Measurements from ENCODE around the gene AKAP13. TPM values are rescaled to one million over a fixed set of nuclear protein-coding genes. Genes with fewer than 3 reads are reported as not detected.
A peak's percentile ranks its signal among the peaks of the same experiment; 100 is the strongest.

AKAP13 gene
- total and polyA plus RNA-seq, 5 donors from 2014 or later: 106 to 482 (median 112) TPM

DNA sequence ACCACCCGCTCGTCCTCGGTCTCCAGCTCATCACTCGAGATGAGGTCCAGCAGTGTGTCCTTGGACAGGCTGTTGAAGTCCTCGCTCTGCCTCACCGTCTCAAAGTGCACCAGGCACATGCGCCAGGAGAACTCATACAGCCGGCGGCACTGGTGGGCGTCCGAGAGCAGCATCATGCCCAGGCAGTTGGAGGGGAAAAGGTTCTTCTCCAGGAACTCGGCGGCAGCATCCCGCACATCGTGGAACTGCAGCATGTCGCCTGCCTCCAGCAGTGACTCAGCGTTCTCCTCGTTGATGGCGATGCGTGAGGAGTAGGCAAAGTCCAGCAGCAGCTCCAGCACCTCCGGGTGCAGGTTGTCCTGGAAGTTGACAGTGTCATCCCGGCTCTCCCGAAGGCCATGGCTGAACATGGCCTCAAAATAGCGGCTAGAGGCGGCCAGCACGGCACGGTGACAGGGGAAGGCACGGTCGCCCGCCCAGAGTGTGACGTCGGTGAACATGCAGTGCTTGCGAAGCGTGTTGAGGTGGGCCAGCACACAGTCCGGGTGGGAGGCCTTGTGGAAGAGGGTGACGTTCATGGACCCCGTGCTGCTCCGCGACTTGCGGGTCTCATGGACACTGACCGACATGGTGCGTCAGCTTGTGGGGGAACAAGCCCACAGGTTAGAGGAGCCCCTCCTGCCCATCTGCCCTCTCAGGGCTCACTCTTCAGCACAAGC lies 388.9 kb downstream of the AKAP13 start:
- H3K27ac Mint-ChIP-seq: no peak overlapping the region

DNA sequence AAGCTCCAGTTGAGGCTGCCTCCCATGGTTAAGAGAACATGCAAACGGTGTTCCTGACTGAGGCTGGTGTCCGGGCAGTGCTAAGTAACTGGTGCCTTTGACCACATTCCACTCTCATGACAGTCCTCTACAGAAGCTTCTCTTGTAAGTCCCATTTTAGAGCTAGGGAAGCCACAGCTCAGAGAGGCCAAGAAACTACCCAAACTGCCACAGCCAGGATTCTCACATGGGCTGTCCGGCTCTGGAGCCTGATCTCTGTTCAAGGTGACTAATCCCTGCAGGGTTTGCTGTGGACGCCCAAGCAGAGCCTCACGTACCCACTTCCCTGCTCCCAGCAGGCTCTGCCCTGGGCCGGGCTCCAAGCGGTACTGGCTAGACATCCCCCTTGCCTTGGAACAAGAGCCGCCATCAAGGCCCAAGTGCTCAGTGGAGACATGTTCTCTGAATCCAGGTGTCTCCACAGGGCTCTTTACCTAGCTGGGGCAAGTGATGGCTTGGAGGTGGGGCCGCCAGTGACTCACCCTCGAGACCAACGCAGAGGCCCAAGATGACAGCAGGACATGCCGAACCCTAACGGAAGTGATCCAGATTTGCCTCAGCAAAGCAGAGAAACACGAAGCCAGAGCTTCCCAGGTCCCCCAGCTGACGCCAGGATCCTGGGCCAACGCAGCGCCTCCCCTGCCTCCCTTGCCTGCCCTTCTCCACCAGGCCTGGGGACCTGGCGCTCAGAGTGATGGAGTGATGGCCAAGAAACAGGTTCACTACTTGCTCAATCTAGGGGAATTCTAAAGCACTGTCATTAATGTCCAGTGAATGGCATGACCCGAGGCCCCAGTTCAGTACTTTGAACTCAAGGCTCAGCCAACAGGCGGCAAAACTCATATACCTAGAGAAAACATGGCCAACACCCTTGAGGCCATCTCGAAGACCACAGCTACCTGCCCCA lies 390.0 kb downstream of the AKAP13 start:
- Histone ChIP-seq H3K27me3 (ENCODE audit: control insufficient read depth, insufficient read depth, low read length) (no peaks in the 10 kb centered on the region), H3K36me3 (ENCODE audit: control insufficient read depth, insufficient read depth, low read length) (no peaks in the 10 kb centered on the region), H3K4me1 (ENCODE audit: control insufficient read depth, insufficient read depth, low read length, poor library complexity, severe bottlenecking) (no peaks in the 10 kb centered on the region), H3K4me3 (ENCODE audit: low read depth, low read length) (no peak overlapping the region), H3K9me3 (ENCODE audit: control insufficient read depth in 2 of 2, low read length in 2 of 2) (no peaks in the 10 kb centered on the region), H3K27ac (ENCODE audit: insufficient read depth, low read length, poor library complexity, severe bottlenecking) (no peak overlapping the region)
- Mint-ChIP-seq H3K4me3 (no peak overlapping the region), H3K36me3 (peaks cover 3% of the 10 kb centered on the region), H3K27ac (no peak overlapping the region), H3K4me1 (peaks cover 0 to 23% (median 8%) of the 10 kb centered on the region in 4 donors), H3K9me3 (peaks cover 0 to 1% (median 0%) of the 10 kb centered on the region in 7 donors), H3K27me3 (no peaks in the 10 kb centered on the region)
- ATAC-seq (ENCODE audit: low read depth in 2 of 2) (no peak), DNase-seq (no peak)

More for the DNA sequence above, 388.9 kb downstream of the AKAP13 start:
- H3K9me3 Mint-ChIP-seq: no peaks in the 10 kb centered on the region
- Histone ChIP-seq H3K27me3 (ENCODE audit: control insufficient read depth, insufficient read depth, low read length) (no peaks in the 10 kb centered on the region), H3K27ac (ENCODE audit: insufficient read depth, low read length, poor library complexity, severe bottlenecking) (no peak overlapping the region), H3K4me3 (ENCODE audit: low read depth, low read length) (no peak overlapping the region), H3K9me3 (ENCODE audit: control insufficient read depth in 2 of 2, low read length in 2 of 2) (no peaks in the 10 kb centered on the region), H3K4me1 (ENCODE audit: control insufficient read depth, insufficient read depth, low read length, poor library complexity, severe bottlenecking) (no peaks in the 10 kb centered on the region), H3K36me3 (ENCODE audit: control insufficient read depth, insufficient read depth, low read length) (no peaks in the 10 kb centered on the region)
- peaks cover 3% of the 10 kb centered on the region for H3K36me3 Mint-ChIP-seq
- no peak for DNase-seq
- ATAC-seq (ENCODE audit: low read depth in 2 of 2): no peak
- H3K4me1 Mint-ChIP-seq: peaks cover 0 to 21% (median 8%) of the 10 kb centered on the region in 4 donors
- no peak overlapping the region for H3K4me3 Mint-ChIP-seq
- no peaks in the 10 kb centered on the region for H3K27me3 Mint-ChIP-seq

DNA sequence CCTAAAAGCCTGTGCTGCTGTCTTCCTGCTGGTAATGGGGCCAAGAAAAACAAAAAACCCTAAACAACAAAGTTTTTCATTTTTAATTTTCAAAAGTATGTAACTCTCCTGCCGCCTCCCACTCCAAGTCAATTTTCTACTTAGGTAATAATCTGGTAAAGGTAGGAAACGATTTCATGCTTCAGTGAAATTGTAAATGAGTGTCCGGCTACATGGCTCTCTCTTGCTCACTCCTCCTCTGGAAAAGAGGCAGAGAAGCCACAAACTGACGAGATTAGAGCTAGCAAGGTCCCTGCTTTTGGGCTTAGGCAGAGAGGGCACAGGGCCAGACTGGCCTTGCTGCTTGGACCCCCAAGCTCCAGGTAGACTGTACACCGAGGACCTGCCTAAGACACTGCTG lies 390.9 kb downstream of the AKAP13 start:
- DNase-seq: no peak
- H3K27me3 Mint-ChIP-seq: no peaks in the 10 kb centered on the region

DNA sequence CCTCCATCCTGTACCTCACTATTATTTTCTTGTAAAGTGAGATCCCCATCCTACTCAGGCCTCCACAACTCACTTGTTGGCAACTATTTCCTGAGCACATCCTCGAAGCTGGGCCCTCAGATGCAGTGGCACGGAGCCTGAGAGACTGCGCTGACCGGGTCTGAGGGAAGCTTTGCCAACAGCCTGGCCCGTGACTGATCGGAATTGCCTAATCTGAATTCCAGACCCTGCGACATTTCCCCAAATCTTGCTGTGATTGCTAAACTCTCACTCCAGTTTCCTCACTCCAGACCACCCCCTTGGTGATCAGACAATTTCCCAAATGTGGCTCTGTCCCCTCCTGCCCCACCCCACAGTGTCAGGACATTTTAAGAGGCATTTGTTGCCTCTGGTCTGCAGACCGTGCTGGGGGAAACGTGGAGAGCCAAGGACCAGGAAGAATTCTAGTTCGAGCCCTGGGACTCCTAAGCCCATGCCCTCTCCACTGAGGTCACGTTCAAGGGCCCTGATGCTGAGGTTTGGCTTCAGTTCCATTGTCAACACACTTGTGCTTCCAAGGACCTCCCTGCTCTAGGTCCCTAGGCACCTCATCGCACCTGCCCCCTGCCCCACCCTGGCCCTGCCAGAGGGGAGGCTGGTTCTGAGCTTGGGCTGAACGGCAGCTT lies 391.5 kb downstream of the AKAP13 start:
- peaks cover 0 to 24% (median 8%) of the 10 kb centered on the region in 4 donors for H3K4me1 Mint-ChIP-seq
- no peaks in the 10 kb centered on the region for H3K4me1 ChIP-seq (ENCODE audit: control insufficient read depth, insufficient read depth, low read length, poor library complexity, severe bottlenecking)
- peaks cover 0 to 1% (median 0%) of the 10 kb centered on the region in 7 donors for H3K9me3 Mint-ChIP-seq
- no peaks in the 10 kb centered on the region for H3K27me3 ChIP-seq (ENCODE audit: control insufficient read depth, insufficient read depth, low read length)
- H3K4me3 ChIP-seq (ENCODE audit: low read depth, low read length): no peak overlapping the region
- no peak overlapping the region for H3K27ac ChIP-seq (ENCODE audit: insufficient read depth, low read length, poor library complexity, severe bottlenecking)
- peak overlapping the region in 1 of 3 donors; percentile 59 for H3K27ac Mint-ChIP-seq
- no peak for ATAC-seq (ENCODE audit: low read depth in 2 of 2)
- DNase-seq: no peak
- H3K36me3 Mint-ChIP-seq: peaks cover 3% of the 10 kb centered on the region
- H3K27me3 Mint-ChIP-seq: no peaks in the 10 kb centered on the region
- no peaks in the 10 kb centered on the region for H3K36me3 ChIP-seq (ENCODE audit: control insufficient read depth, insufficient read depth, low read length)
- H3K9me3 ChIP-seq (ENCODE audit: control insufficient read depth in 2 of 2, low read length in 2 of 2): no peaks in the 10 kb centered on the region
- no peak overlapping the region for H3K4me3 Mint-ChIP-seq

More for the DNA sequence above, 390.9 kb downstream of the AKAP13 start:
- Histone ChIP-seq H3K27ac (ENCODE audit: insufficient read depth, low read length, poor library complexity, severe bottlenecking) (no peak overlapping the region), H3K36me3 (ENCODE audit: control insufficient read depth, insufficient read depth, low read length) (no peaks in the 10 kb centered on the region), H3K4me3 (ENCODE audit: low read depth, low read length) (no peak overlapping the region), H3K9me3 (ENCODE audit: control insufficient read depth in 2 of 2, low read length in 2 of 2) (no peaks in the 10 kb centered on the region), H3K27me3 (ENCODE audit: control insufficient read depth, insufficient read depth, low read length) (no peaks in the 10 kb centered on the region), H3K4me1 (ENCODE audit: control insufficient read depth, insufficient read depth, low read length, poor library complexity, severe bottlenecking) (no peaks in the 10 kb centered on the region)
- H3K4me3 Mint-ChIP-seq: no peak overlapping the region
- H3K36me3 Mint-ChIP-seq: peaks cover 3% of the 10 kb centered on the region
- H3K27ac Mint-ChIP-seq: no peak overlapping the region
- no peak for ATAC-seq (ENCODE audit: low read depth in 2 of 2)
- H3K4me1 Mint-ChIP-seq: peaks cover 0 to 24% (median 8%) of the 10 kb centered on the region in 4 donors
- H3K9me3 Mint-ChIP-seq: peaks cover 0 to 1% (median 0%) of the 10 kb centered on the region in 7 donors

DNA sequence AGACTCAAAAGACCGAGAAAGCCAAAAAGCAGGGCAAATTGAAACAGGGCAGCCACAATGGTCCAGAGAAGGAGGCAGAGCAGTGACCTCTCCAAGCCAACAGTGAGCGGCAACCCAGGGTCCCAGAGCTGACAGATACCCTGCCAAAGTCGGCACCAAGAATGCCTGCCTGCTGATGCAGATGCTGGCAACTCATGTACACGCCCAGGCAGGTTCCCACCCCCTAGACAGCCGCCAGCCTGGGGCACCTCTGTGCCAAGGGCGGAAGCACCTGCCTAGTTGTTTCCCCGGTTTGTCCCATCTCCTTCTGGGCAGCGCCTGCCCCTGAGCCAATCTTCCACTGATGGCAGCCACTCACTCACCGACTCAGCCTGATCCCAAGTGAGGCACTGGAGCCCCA lies 392.3 kb downstream of the AKAP13 start:
- H3K27ac Mint-ChIP-seq: no peak overlapping the region

DNA sequence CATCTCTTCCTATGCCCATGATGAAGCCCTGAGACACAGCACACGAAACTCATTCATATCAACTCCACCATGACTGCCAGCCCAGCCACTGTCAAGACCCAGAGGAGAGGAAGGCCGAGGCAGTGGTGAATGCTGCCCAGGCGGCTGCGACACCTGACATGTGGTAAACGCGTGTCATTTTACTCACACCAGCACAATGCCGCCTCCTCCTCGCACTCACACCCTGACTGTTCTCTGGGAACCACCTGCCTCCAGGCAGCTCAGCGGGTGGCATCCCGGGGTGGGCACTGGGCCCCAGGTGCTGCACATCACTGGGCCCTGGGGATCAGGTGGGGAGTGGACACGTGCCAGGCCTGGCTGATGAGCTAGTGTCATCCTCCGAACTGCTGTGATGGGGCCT lies 392.8 kb downstream of the AKAP13 start:
- Mint-ChIP-seq H3K4me1 (peaks cover 0 to 31% (median 15%) of the 10 kb centered on the region in 4 donors), H3K27me3 (no peaks in the 10 kb centered on the region), H3K36me3 (peaks cover 3% of the 10 kb centered on the region), H3K27ac (no peak overlapping the region), H3K9me3 (peaks cover 0 to 1% (median 0%) of the 10 kb centered on the region in 7 donors), H3K4me3 (no peak overlapping the region)
- no peaks in the 10 kb centered on the region for H3K4me1 ChIP-seq (ENCODE audit: control insufficient read depth, insufficient read depth, low read length, poor library complexity, severe bottlenecking)
- ATAC-seq (ENCODE audit: low read depth in 2 of 2): no peak
- no peaks in the 10 kb centered on the region for H3K36me3 ChIP-seq (ENCODE audit: control insufficient read depth, insufficient read depth, low read length)
- no peaks in the 10 kb centered on the region for H3K27me3 ChIP-seq (ENCODE audit: control insufficient read depth, insufficient read depth, low read length)
- H3K4me3 ChIP-seq (ENCODE audit: low read depth, low read length): no peak overlapping the region
- H3K9me3 ChIP-seq (ENCODE audit: control insufficient read depth in 2 of 2, low read length in 2 of 2): no peaks in the 10 kb centered on the region
- DNase-seq: no peak
- H3K27ac ChIP-seq (ENCODE audit: insufficient read depth, low read length, poor library complexity, severe bottlenecking): no peak overlapping the region

More for the DNA sequence above, 392.3 kb downstream of the AKAP13 start:
- H3K27me3 Mint-ChIP-seq: no peaks in the 10 kb centered on the region
- Histone ChIP-seq H3K4me1 (ENCODE audit: control insufficient read depth, insufficient read depth, low read length, poor library complexity, severe bottlenecking) (no peaks in the 10 kb centered on the region), H3K27ac (ENCODE audit: insufficient read depth, low read length, poor library complexity, severe bottlenecking) (no peak overlapping the region), H3K9me3 (ENCODE audit: control insufficient read depth in 2 of 2, low read length in 2 of 2) (no peaks in the 10 kb centered on the region), H3K36me3 (ENCODE audit: control insufficient read depth, insufficient read depth, low read length) (no peaks in the 10 kb centered on the region), H3K27me3 (ENCODE audit: control insufficient read depth, insufficient read depth, low read length) (no peaks in the 10 kb centered on the region), H3K4me3 (ENCODE audit: low read depth, low read length) (no peak overlapping the region)
- DNase-seq (no peak), ATAC-seq (ENCODE audit: low read depth in 2 of 2) (no peak)
- peaks cover 3% of the 10 kb centered on the region for H3K36me3 Mint-ChIP-seq
- no peak overlapping the region for H3K4me3 Mint-ChIP-seq
- peaks cover 0 to 25% (median 12%) of the 10 kb centered on the region in 4 donors for H3K4me1 Mint-ChIP-seq
- H3K9me3 Mint-ChIP-seq: peaks cover 0 to 1% (median 0%) of the 10 kb centered on the region in 7 donors

DNA sequence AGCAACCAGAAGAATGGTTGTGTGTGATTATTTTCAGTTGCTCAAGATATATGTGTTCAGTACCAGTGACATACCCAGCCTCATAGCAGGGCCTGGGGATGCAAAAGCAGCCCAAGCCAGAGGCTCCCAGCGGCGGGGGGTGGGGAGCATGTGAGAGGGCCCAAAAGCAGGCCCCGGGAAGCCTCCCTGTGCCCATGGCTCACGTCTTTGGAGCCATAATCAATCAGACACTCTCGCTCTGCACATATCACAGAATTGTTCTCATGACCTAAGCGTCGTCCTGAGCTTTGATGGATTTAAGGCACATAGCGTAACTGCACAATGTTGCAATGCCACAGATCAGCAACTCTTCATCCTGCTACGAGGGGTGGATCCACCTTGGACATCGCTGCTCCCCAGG lies 393.6 kb downstream of the AKAP13 start:
- peaks cover 3% of the 10 kb centered on the region for H3K36me3 Mint-ChIP-seq
- no peak for ATAC-seq (ENCODE audit: low read depth in 2 of 2)
- H3K4me1 ChIP-seq (ENCODE audit: control insufficient read depth, insufficient read depth, low read length, poor library complexity, severe bottlenecking): no peaks in the 10 kb centered on the region

More for the DNA sequence above, 393.6 kb downstream of the AKAP13 start:
- no peak overlapping the region for H3K4me3 ChIP-seq (ENCODE audit: low read depth, low read length)
- H3K36me3 ChIP-seq (ENCODE audit: control insufficient read depth, insufficient read depth, low read length): no peaks in the 10 kb centered on the region
- DNase-seq: no peak
- no peak overlapping the region for H3K27ac ChIP-seq (ENCODE audit: insufficient read depth, low read length, poor library complexity, severe bottlenecking)
- peaks cover 0 to 33% (median 16%) of the 10 kb centered on the region in 4 donors for H3K4me1 Mint-ChIP-seq
- H3K27me3 Mint-ChIP-seq: no peaks in the 10 kb centered on the region
- H3K9me3 ChIP-seq (ENCODE audit: control insufficient read depth in 2 of 2, low read length in 2 of 2): no peaks in the 10 kb centered on the region
- H3K9me3 Mint-ChIP-seq: peaks cover 0 to 1% (median 0%) of the 10 kb centered on the region in 7 donors
- no peaks in the 10 kb centered on the region for H3K27me3 ChIP-seq (ENCODE audit: control insufficient read depth, insufficient read depth, low read length)
- peak overlapping the region in 1 of 4 donors; percentile 9 for H3K4me3 Mint-ChIP-seq
- H3K27ac Mint-ChIP-seq: peak overlapping the region in 1 of 3 donors; percentile 32
